Gastroesophageal sphincter (tissue), 4 donors: ENCODE data around the gene RGS17. TPM values are rescaled to one million over a fixed set of nuclear protein-coding genes. Genes with fewer than 3 reads are reported as not detected.
"Not testable (repeated sequence)": the region's sequence is repeated elsewhere in the genome, so short reads cannot be mapped to it uniquely, and the experiment has no call there.

Source experiments
- ATAC-seq: fragments of 150-250 bp; one replicate; pipeline ENCODE4 v1.9.1; 2016; ENCODE audit warnings: mild to moderate bottlenecking, moderate library complexity
- H3K27ac ChIP-seq, 4 donors: fragments of 200-600 bp; sonication (generic) in 3 of 4; 1 replicate in 3 of 4; 2 replicates in 1 of 4; pipeline ENCODE4 v1.5.1; 2016 to 2019
- H3K27me3 ChIP-seq: fragments of 200-600 bp; sonication (generic); one replicate; pipeline ENCODE4 v1.5.1; 2019
- H3K36me3 ChIP-seq, 2 donors: fragments of 200-600 bp; sonication (generic); one replicate each; pipeline ENCODE4 v1.5.1; 2019; ENCODE audit warnings: control low read depth in 1 of 2
- H3K4me1 ChIP-seq, 3 donors: fragments of 200-600 bp; sonication (generic); 1 replicate in 2 of 3; 2 replicates in 1 of 3; pipeline ENCODE4 v1.5.1; 2016 to 2019; ENCODE audit warnings: control low read depth in 2 of 3
- H3K4me3 ChIP-seq, 2 donors: fragments of 200-600 bp; sonication (generic); one replicate each; pipeline ENCODE4 v1.5.1; 2019; ENCODE audit warnings: mild to moderate bottlenecking in 1 of 2, moderate library complexity in 1 of 2
- H3K9me3 ChIP-seq, 3 donors: fragments of 200-600 bp; sonication (generic); one replicate each; pipeline ENCODE4 v1.5.1; 2017 to 2019; ENCODE audit warnings: control low read depth in 2 of 3
- EP300 ChIP-seq: sonication (generic); formaldehyde crosslinking; IDR thresholded peaks from one replicate; pipeline ENCODE4 v1.6.1; 2017; ENCODE audit warnings: antibody characterized with exemption, mild to moderate bottlenecking
- POLR2A ChIP-seq, 2 donors: fragments of 450-650 bp; IDR thresholded peaks; one replicate each; pipeline ENCODE4 v1.6.1; 2017; ENCODE audit warnings: antibody characterized with exemption in 2 of 2, mild to moderate bottlenecking in 2 of 2, moderate library complexity in 1 of 2
- POLR2AphosphoS5 ChIP-seq: sonication (generic); formaldehyde crosslinking; IDR thresholded peaks from one replicate; pipeline ENCODE4 v1.6.1; 2017; ENCODE audit warnings: antibody characterized with exemption
- WGBS, 2 donors: methylation state at CpG; one replicate each; pipeline ENCODE4 v1.1.5; 2018; ENCODE audit warnings: low coverage in 1 of 2; 5-methylcytosine and 5-hydroxymethylcytosine counted together
- total RNA-seq, 4 donors: library from RNA; depleted of rRNA; stranded (reverse); fragments of >200 nt; gene quantifications; one replicate each; pipeline ENCODE4 v1.1.0, GENCODE V29; 2016
- TF ChIP-seq, protein P1 (sequence below), 4 experiments: fragments of 200-600 bp in 2 of 4; fragments of 450-650 bp in 2 of 4; sonication (generic) in 1 of 4; IDR thresholded peaks; one replicate each; pipeline ENCODE4 v1.5.1; 2017 to 2019; ENCODE audit warnings: antibody characterized with exemption in 4 of 4, mild to moderate bottlenecking in 2 of 4, moderate library complexity in 2 of 4

RGS17 gene
- total RNA-seq, 4 donors from 2014 or later = 0.19 to 0.27 TPM; not detected in 2

DNA sequence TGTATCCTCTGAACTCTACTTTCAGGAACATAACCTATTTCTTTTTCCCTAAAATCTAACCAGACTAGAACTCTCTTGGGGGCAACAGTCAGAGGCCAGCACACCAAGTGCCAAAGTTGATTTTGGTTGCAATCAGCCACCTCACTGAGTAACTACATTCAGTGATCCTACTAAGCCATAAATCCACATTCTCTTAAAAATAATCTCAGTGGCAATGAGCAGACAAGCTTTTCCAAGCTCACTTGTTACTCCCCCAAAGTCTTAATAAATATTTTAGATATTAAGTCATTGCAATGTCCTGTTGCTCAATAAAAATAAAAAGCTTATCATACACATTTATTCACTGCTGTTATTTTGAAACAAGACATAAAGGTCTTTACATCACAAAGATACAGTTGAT is 9.8 kb downstream of the RGS17 start:
- Histone ChIP-seq H3K9me3 (no peaks in the 10 kb centered on the region), H3K27ac (no peak overlapping the region), H3K4me1 (no peaks in the 10 kb centered on the region), H3K36me3 (no peaks in the 10 kb centered on the region), H3K4me3 (no peak overlapping the region), H3K27me3 (peaks cover 6% of the 10 kb centered on the region)
- ATAC-seq = no peak
- TF ChIP-seq POLR2AphosphoS5 (no peak), POLR2A (IDR thresholded peaks at IDR 0.05) (no peak)
- TF ChIP-seq, protein P1, sequence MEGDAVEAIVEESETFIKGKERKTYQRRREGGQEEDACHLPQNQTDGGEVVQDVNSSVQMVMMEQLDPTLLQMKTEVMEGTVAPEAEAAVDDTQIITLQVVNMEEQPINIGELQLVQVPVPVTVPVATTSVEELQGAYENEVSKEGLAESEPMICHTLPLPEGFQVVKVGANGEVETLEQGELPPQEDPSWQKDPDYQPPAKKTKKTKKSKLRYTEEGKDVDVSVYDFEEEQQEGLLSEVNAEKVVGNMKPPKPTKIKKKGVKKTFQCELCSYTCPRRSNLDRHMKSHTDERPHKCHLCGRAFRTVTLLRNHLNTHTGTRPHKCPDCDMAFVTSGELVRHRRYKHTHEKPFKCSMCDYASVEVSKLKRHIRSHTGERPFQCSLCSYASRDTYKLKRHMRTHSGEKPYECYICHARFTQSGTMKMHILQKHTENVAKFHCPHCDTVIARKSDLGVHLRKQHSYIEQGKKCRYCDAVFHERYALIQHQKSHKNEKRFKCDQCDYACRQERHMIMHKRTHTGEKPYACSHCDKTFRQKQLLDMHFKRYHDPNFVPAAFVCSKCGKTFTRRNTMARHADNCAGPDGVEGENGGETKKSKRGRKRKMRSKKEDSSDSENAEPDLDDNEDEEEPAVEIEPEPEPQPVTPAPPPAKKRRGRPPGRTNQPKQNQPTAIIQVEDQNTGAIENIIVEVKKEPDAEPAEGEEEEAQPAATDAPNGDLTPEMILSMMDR (IDR thresholded peaks at IDR 0.05) = no peak

DNA sequence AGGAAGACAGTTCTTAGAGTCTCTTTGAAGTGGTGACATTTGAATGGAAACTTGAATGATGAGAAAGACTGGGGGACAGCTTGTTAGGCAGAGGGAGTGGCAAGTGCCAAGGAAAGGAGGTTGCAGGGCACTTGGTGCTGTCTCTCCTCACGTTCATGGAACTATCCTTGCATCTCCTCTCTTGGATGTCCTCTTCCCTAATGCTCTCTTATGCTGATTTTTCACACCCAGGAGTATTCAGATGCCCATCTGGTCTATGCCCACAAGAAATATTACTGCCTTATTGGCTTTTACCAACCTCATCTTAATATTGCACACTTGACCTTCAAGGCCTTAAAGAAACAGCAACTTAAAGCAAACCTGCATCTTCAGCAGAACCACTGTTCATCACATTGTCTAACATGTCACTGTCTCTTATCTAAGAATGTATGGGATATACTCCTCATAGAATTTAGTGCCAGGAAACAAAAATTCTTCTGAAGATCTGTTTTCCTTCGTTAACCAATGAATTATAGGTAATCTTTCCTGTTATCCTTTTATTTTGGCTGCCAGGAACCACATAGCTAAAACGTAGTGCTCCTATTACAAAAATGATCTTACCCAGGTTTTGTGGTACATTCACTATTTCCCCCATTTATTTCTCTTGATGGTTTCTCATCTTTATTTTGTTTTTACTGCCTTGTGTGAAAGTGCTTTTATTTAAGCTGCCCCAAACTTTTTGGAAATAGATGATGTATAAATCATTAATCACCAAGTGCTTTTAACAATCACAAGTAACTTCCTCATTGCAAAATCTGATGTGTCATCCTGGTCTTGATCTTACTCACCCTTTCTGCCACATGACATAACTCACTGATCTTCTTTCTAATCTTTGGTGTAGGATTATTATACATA is 12.8 kb downstream of the RGS17 start:
- Histone ChIP-seq H3K4me3 (no peak overlapping the region), H3K9me3 (peaks cover 0 to 10% (median 0%) of the 10 kb centered on the region in 3 donors), H3K4me1 (no peaks in the 10 kb centered on the region), H3K27me3 (no peaks in the 10 kb centered on the region), H3K27ac (no peak overlapping the region), H3K36me3 (no peaks in the 10 kb centered on the region)
- ATAC-seq = no peak
- TF ChIP-seq EP300 (no peak), POLR2AphosphoS5 (no peak), POLR2A (IDR thresholded peaks at IDR 0.05) (no peak)
- TF ChIP-seq, protein P1 (IDR thresholded peaks at IDR 0.05) = no peak
- 56 to 72% methylated on average over 3 of the region's 3 CpGs for WGBS, 2 donors

DNA sequence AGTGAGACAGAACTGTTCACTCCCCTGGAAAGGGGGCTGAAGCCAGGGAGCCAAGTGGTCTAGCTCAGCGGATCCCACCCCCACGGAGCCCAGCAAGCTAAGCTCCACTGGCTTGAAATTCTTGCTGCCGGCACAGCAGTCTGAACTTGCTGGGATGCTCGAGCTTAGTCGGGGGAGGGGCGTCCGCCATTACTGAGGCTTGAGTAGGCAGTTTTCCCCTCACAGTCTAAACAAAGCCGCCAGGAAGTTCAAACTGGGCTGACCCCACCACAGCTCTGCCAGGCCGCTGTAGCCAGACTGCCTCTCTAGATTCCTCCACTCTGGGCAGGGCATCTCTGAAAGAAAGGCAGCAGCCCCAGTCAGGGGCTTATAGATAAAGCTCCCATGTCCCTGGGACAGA is 20.0 kb downstream of the RGS17 start:
- not testable (repeated sequence) for ATAC-seq, H3K27me3 ChIP-seq, H3K4me1 ChIP-seq, H3K4me3 ChIP-seq, H3K36me3 ChIP-seq, H3K27ac ChIP-seq
- no CpG with 5 or more reads among the region's 9 CpGs for WGBS, 2 donors
- peaks cover 0 to 14% (median 0%) of the 10 kb centered on the region in 3 donors for H3K9me3 ChIP-seq

DNA sequence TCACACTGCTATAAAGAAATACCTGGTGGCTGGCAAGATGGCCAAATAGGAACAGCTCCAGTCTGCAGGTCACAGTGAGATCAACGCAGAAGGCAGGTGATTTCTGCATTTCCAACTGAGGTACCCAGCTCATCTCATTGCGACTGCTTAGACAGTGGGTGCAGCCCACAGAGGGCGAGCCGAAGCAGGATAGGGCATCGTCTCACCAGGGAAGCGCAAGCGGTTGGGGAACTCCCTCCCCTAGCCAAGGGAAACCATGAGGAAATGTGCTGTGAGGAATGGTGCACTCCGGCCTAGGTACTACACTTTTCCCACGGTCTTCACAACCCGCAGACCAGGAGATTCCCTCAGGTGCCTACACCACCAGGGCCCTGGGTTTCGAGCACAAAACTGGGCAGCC is 20.5 kb downstream of the RGS17 start:
- ATAC-seq, H3K4me1 ChIP-seq, H3K36me3 ChIP-seq, H3K4me3 ChIP-seq, H3K27ac ChIP-seq, H3K27me3 ChIP-seq: not testable (repeated sequence)
- H3K9me3 ChIP-seq = peaks cover 0 to 14% (median 0%) of the 10 kb centered on the region in 3 donors
- WGBS, 2 donors = 90 to 100% methylated on average over 1 to 6 of the region's 11 CpGs

DNA sequence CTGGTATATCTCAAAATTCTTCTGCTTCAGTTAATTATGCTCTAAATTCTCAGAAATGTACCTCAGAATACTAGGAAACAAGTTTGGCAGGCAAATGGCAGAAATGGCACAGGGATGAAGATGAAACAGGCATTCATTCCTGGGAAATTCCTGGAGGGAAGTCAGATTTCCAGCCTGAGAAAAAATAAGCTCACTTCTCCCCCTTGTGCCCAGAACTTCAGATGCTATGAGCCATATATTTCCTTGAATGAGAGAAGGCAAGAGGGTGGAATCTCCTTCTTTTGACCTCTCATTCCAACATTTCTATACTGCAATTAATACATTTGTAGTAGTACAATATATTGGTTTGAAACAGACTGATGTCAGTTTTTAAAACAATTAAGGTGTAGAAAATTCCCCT is 22.8 kb downstream of the RGS17 start:
- Histone ChIP-seq H3K4me1 (no peaks in the 10 kb centered on the region), H3K4me3 (no peak overlapping the region), H3K27me3 (no peaks in the 10 kb centered on the region), H3K27ac (no peak overlapping the region), H3K9me3 (peaks cover 0 to 5% (median 0%) of the 10 kb centered on the region in 3 donors), H3K36me3 (no peaks in the 10 kb centered on the region)
- ATAC-seq = no peak
- TF ChIP-seq POLR2AphosphoS5 (no peak), EP300 (no peak), POLR2A (IDR thresholded peaks at IDR 0.05) (no peak)
- TF ChIP-seq, protein P1 (IDR thresholded peaks at IDR 0.05) = peak in 2 of 4 experiments; percentile 22 to 36

DNA sequence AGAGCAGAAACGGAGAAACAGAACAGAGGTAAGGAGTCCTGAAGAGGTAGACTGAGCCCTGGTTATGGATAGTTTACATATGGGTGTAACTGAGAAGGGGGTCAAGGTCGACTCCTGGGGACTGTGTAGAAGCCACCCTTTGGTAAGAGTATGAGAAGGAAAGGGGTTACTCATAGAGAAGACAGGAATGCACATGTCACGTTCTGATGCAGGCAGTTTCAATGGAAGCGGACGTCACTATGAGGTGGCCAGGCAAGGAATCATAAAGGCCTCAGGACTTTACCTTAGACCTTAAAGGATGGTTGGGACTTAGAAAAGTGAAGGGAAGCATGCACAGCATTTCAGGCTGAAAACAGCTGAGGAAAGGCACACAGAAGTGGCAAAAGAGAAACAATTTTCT is 25.1 kb downstream of the RGS17 start:
- Histone ChIP-seq H3K27ac (no peak overlapping the region), H3K4me3 (no peak overlapping the region), H3K27me3 (no peaks in the 10 kb centered on the region), H3K36me3 (no peaks in the 10 kb centered on the region), H3K4me1 (no peaks in the 10 kb centered on the region), H3K9me3 (no peaks in the 10 kb centered on the region)
- no peak for ATAC-seq
- TF ChIP-seq, protein P1 (IDR thresholded peaks at IDR 0.05) = no peak
- TF ChIP-seq POLR2A (IDR thresholded peaks at IDR 0.05) (no peak), EP300 (no peak), POLR2AphosphoS5 (no peak)
- 66 to 86% methylated on average over 4 to 5 of the region's 5 CpGs for WGBS, 2 donors
